GM12878 (cell line): ENCODE measurements around the gene CALN1.

Experiments used
- CEBPB ChIP-seq, 2 experiments: fragments of 150-350 bp in 1 of 2; IDR thresholded peaks; 2 replicates each; pipeline ENCODE4 v1.6.1; 2012 to 2014; ENCODE audit warnings: low read depth in 2 of 2, low read length in 2 of 2, borderline replicate concordance in 1 of 2, inconsistent platforms in 1 of 2
- CHD1 ChIP-seq: IDR thresholded peaks from 2 replicates; pipeline ENCODE4 v1.6.1; 2012; ENCODE audit warnings: low read depth, low read length, improper control_type of control experiment
- EZH2 ChIP-seq: IDR thresholded peaks from 2 replicates; pipeline ENCODE4 v1.6.1; 2012; ENCODE audit warnings: low read depth, mild to moderate bottlenecking, control low read depth, inconsistent platforms, low read length, borderline replicate concordance; ENCODE audit not compliant: control insufficient read depth
- HDAC2 ChIP-seq: fragments of 200-600 bp; sonication (generic); IDR thresholded peaks from 2 replicates; pipeline ENCODE4 v1.6.1; 2017
- IKZF1 ChIP-seq: fragments of 450-650 bp; conservative IDR thresholded peaks from 2 replicates; pipeline ENCODE4 v1.6.1; 2017; ENCODE audit warnings: antibody characterized with exemption, mild to moderate bottlenecking
- MAX ChIP-seq: IDR thresholded peaks from 2 replicates; pipeline ENCODE4 v1.6.1; 2012; ENCODE audit warnings: low read depth, low read length, improper control_type of control experiment
- NKRF ChIP-seq: fragments of 450-650 bp; conservative IDR thresholded peaks from 2 replicates; pipeline ENCODE4 v1.6.1; 2017; ENCODE audit warnings: mild to moderate bottlenecking, moderate library complexity
- TF ChIP-seq, protein P1 (sequence below), 3 experiments: IDR thresholded peaks in 2 of 3; conservative IDR thresholded peaks in 1 of 3; 2 replicates each; pipeline ENCODE4 v1.5.1; 2011; ENCODE audit warnings: low read depth in 3 of 3, low read length in 3 of 3, mild to moderate bottlenecking in 3 of 3, control low read depth in 2 of 3, moderate library complexity in 2 of 3, inconsistent platforms in 1 of 3, mixed read lengths in 1 of 3; ENCODE audit not compliant: control insufficient read depth in 2 of 3, insufficient read depth in 1 of 3; ENCODE audit errors: extremely low read depth in 1 of 3
- TF ChIP-seq, protein P2 (sequence below): IDR thresholded peaks from 2 replicates; pipeline ENCODE4 v1.6.1; 2011; ENCODE audit warnings: mild to moderate bottlenecking, low read depth, low read length, moderate library complexity; ENCODE audit not compliant: insufficient replicate concordance

DNA sequence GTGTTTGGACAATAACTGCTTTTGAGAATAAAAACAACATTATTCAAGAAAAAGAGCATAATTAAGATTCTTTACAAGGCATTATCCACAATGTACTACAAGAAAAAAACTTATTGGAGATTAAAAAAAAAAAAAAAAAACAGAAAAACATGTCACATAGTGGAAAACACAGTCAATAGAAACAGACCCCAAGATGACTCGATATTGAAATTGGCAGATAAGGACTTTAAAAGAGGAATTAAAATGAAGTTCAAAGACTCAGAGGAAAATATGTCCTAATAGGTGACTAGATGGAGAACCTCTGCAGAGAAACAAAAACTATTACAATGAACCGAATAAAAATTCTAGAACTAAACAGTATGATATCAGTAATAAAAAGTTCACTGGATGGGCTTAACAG lies 248.9 kb downstream of the CALN1 start:
- TF ChIP-seq HDAC2 (no peak), CEBPB (IDR thresholded peaks at IDR 0.05; ENCODE audit: borderline replicate concordance in 1 of 2, low read depth in 2 of 2, low read length in 2 of 2) (no peak), IKZF1 (no peak), EZH2 (no peak), MAX (no peak), CHD1 (no peak), NKRF (no peak)
- TF ChIP-seq, protein P1, sequence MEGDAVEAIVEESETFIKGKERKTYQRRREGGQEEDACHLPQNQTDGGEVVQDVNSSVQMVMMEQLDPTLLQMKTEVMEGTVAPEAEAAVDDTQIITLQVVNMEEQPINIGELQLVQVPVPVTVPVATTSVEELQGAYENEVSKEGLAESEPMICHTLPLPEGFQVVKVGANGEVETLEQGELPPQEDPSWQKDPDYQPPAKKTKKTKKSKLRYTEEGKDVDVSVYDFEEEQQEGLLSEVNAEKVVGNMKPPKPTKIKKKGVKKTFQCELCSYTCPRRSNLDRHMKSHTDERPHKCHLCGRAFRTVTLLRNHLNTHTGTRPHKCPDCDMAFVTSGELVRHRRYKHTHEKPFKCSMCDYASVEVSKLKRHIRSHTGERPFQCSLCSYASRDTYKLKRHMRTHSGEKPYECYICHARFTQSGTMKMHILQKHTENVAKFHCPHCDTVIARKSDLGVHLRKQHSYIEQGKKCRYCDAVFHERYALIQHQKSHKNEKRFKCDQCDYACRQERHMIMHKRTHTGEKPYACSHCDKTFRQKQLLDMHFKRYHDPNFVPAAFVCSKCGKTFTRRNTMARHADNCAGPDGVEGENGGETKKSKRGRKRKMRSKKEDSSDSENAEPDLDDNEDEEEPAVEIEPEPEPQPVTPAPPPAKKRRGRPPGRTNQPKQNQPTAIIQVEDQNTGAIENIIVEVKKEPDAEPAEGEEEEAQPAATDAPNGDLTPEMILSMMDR (IDR thresholded peaks at IDR 0.05 in 2 of 3, conservative IDR thresholded peaks at IDR 0.05 in 1 of 3; ENCODE audit: control insufficient read depth in 2 of 3, extremely low read depth in 1 of 3, insufficient read depth in 1 of 3, low read depth in 3 of 3, low read length in 3 of 3) = no peak
- TF ChIP-seq, protein P2, sequence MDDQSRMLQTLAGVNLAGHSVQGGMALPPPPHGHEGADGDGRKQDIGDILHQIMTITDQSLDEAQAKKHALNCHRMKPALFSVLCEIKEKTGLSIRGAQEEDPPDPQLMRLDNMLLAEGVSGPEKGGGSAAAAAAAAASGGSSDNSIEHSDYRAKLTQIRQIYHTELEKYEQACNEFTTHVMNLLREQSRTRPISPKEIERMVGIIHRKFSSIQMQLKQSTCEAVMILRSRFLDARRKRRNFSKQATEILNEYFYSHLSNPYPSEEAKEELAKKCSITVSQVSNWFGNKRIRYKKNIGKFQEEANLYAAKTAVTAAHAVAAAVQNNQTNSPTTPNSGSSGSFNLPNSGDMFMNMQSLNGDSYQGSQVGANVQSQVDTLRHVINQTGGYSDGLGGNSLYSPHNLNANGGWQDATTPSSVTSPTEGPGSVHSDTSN = no peak
